NCI-H226 (cell line): ENCODE data around the gene GORASP2.
A peak's percentile ranks its signal among the peaks of the same experiment; 100 is the strongest.
"Not testable (repeated sequence)": the region's sequence is repeated elsewhere in the genome, so short reads cannot be mapped to it uniquely, and the experiment has no call there.

Experiments
- DNase-seq: peaks from one replicate; pipeline ENCODE4 v3.0.0-alpha.2; 2015

GORASP2 gene

DNA sequence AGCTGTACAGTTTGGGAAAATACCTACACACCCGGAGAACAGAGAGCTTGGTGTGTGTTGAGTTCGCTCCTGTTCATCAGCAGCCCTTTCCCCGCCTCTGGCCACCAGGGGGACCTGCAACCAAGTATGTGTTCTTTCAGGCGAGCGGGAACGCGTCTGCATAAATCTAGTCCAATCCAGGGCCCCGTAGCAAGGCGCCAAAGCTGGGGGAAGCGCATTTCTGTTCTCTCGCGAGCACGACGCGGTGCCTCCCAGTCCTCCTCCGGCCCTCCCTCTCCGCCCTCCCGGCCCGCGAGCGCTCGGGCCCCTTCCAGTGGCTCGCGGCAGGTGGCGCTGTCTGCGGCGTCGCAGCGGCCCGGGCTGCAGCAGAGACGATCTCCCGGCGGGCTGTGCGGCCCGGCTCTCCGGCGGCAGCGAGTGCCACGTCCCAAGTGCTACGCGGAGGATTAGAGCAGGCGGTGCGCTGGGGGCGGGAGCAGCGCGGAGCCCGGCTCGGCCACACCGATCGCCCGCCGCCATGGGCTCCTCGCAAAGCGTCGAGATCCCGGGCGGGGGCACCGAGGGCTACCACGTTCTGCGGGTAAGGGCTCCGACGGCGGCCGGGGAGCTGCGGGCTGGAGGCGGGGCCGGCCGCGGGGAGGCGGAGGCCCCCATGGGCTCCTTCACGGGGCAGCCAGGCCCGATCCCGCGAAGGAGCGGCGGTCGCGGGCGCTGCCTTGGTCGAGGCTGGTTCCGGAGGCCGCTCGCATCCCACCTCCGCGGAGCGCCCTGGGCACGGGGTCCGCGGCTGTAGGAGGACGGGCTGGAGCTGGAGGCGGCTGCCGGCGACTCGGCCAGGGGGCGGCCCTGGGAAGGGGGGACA, at the start of gene GORASP2:
TSS of gene GORASP2 (plus strand) at position 430 of the 862 bp plus-strand sequence. CDS start at position 518, 88 bp downstream.
- peak; percentile 98 for DNase-seq

DNA sequence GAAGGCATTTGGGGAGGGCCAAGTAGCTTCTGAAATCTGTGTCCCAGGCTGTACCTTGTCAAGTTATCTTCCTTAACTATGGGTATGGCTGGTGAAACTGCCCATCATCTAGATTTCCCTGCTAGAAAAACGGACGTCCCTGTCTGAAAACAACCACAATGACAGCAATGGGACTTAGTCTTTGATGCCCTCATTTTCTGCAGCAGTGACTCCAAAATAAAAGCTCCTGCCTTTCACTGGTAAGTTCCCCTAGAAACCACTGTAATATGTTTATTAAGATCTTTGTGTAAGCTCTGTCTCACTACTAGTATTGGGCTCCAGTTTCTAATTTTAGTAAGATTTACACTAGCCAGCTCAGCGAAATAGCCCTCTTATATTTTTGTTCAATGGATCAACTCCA, 47.2 kb upstream of the GORASP2 start:
- no peak for DNase-seq

DNA sequence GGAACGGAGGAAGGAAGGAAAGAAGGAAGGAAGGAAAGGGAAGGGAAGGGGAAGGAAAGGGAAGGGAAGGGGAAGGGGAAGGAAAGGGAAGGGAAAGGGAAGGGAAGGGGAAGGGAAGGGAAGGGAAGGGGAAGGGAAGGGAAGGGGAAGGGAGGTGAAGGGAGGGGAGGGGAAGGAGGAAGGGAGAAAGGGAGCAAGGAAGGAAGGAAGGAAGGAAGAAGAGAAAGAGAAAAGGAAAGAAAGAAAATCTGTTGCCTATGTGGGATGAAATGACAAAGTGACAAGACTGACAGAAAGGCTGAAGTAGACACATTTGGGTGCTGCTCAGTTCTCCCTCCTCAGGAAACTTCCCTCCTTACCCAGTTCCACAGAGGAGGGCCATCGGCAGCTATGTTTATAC, 46.3 kb upstream of the GORASP2 start:
- DNase-seq: no peak

- no peak for DNase-seq
Measured at GRCh38 chr2:170883683-170884082, 45.4 kb upstream of the GORASP2 start.

DNA sequence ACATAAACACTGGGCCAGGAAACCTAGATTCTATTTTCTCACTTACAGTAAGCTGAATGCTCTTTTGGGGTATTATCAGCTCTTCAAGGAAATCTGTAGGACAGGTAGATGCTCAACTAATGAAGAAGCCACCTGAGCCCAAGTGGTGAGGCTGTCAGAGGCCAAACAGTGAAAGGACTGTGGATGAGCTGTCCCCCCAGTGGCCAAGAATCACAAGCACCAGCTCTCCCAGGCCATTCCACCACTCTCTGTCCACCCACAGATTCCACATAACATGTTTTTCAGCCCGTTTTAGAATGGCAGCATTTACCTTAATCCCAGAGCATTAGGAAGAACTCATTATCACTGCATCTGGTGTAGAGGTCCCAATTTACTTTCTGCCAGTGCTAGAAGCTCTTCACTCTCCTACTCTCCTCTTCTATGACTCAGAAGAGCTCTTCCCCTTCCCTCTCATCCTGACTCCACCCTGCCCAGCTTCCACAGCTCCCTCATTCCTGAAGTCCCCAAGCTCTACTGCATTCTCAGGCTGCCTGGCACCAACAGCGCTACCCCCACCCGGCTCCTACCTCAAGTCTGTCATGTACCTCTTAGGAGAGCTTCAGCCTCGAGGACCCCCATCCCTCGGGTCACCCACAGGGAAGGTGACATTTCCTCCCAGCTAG, 43.8 kb upstream of the GORASP2 start:
- peak; percentile 58 for DNase-seq

DNA sequence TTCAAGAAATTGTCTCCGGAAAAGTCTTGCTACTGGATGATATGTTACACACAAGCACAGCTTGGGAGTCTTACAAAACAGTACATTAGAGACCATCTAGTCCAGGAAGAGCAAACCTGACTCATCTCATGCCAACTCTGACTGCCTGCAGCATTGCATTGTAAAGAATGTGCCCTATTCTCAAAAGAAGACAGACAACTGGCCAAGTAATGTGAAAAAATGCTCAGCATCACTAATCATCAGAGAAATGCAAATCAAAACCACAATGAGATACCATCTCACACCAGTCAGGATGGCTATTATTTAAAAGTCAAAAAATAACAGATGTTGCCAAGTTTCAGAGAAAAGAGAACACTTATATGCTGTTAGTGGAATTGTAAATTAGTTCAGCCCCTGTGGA, 42.7 kb upstream of the GORASP2 start:
- DNase-seq: peak; percentile 95

- DNase-seq: no peak
Measured at GRCh38 chr2:170887496-170887895, 41.6 kb upstream of the GORASP2 start.

DNA sequence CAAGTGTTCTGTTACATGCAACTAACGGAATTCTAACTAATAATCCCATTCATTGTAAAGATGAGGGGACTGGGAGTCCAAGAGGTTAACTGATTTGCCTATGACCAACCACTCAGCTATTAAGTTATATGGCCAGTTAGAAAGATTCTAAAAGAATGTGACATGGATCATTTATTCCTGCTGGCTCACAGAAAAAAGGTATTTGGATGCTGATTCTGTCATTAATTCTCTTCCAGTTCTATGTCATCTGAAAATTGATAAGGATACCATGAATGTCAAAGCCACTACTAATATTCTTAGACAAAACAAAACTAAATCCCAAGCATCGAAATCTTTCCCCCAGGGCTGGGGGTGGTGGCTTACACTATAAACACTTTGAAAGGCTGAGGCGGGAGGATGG, 41.2 kb upstream of the GORASP2 start:
- DNase-seq: no peak

- DNase-seq: no peak
Measured at GRCh38 chr2:170891893-170892292, 37.2 kb upstream of the GORASP2 start.

DNA sequence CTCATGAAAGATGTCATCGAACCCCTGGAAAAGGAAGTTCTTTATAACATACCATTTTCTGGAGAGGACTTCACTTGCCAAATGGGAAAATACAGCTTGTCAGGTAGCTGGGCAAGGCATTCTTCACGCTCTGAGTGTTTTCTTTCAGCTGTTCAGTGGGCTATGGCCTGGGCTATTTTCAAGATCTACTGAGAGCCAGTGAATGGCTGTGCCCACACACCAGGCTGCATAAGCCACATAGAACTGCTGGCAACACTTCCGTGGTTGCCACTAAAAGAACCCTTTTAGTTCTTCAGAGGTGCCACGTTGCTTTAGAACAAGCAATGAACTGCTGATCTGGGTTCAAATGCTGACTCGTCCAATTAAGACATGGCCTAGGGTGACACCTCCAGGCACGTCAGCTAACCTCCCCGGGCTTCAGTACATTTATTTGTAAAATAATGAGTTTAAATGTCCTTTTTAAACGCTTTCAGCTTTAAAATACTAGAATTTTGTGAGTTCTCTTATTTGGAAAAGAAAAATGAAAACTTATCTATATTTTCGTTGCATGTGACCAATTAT, 36.6 kb upstream of the GORASP2 start:
- no peak for DNase-seq

GRCh38 chr2:170895023-170895757, 33.9 kb upstream of the GORASP2 start:
- DNase-seq: no peak

DNA sequence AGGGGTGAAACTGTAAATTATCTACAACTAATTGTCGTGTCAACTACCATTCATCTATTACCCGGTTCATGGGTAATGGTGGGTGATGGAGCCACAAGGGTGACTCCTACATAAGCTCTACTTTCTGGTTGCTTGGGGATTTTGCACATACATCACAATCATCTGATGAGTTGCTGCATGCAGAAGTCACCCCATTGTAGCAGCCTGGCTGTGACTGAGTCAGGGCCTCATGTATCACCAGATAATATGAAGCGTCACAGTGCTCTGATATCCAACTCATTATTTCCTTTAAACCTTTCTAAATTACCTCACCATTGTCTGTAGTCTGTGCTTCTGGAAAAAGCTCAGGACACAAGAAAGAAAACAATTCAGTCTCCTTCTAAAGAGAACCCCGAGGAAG, 32.4 kb upstream of the GORASP2 start:
- no peak for DNase-seq

- DNase-seq: no peak
Measured at GRCh38 chr2:170897108-170897507, 31.9 kb upstream of the GORASP2 start.

- no peak for DNase-seq
Measured at GRCh38 chr2:170905864-170906263, 23.2 kb upstream of the GORASP2 start.

- DNase-seq: no peak
Measured at GRCh38 chr2:170911314-170911889, 17.7 kb upstream of the GORASP2 start.

- DNase-seq: not testable (repeated sequence)
Measured at GRCh38 chr2:170914994-170915666, 13.9 kb upstream of the GORASP2 start.

GRCh38 chr2:170917219-170917913, 11.7 kb upstream of the GORASP2 start:
- no peak for DNase-seq

DNA sequence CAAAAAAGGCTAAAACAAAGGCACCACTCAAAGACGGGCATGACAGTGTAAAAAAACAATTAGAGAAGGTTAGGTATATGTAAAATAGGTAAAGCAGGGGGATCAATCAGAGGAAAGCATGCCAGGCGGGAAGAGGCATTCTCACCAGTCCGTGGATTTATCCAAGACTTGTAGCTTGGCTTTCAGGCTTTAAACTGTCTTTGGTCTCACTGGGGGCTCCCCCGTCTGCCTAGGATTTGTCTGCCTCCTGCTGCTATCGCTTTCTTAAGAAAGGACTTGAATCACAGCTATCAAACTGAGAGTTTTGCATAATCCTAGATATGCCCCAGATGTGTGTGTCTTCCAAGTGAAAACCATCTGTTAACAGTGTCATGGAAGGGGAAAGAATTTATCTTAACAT, 11.1 kb upstream of the GORASP2 start:
- DNase-seq: no peak

GRCh38 chr2:170921873-170922272, 7.2 kb upstream of the GORASP2 start:
- not testable (repeated sequence) for DNase-seq

GRCh38 chr2:170922634-170923494, 6.2 kb upstream of the GORASP2 start:
- no peak for DNase-seq

DNA sequence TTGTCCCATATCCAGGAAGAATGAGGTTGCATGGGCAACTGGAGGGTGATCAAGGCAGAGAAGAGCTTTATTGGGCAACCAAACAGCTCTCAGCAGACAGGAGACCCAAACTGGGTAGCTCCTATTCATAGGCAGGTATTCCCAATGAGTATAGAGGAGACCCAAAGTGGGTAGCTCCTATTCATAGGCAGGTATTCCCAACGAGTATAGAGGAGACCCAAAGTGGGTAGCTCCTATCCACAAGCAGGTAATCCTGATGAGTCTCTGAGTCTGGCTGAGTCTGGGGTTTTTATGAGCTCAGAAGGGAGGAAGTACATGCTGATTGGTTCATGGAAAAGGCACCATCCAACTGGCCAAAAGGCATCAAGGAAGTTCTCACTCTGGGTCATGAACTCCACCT, 5.3 kb upstream of the GORASP2 start:
- no peak for DNase-seq
